OCI-LY7 (cell line): Measurements from ENCODE around the gene SHMT2. TPM values are rescaled to one million over a fixed set of nuclear protein-coding genes. Genes with fewer than 3 reads are reported as not detected.

Experiments
- BruUV-seq: library from RNA; stranded (reverse); fragments of 400-500 nt; replicated peaks from 2 replicates; lab custom pipeline; 2021; lab: Mats Ljungman, UMichigan
- CTCF ChIA-PET: fragments of 300-600 bp; sonication (Branson Sonifier 250); formaldehyde crosslinking; loops from one replicate; lab custom pipeline; 2022; ENCODE audit warnings: antibody characterized with exemption; ENCODE audit not compliant: unreplicated experiment; lab: Charles Lee
- POLR2A ChIA-PET: fragments of 300-600 bp; sonication (Branson Sonifier 250); formaldehyde crosslinking; loops from one replicate; lab custom pipeline; 2022; ENCODE audit warnings: antibody characterized with exemption; lab: Charles Lee
- DNase-seq: peaks from one replicate; pipeline ENCODE4 v3.0.0-alpha.2; 2015; ENCODE audit warnings: low spot score
- H2AFZ ChIP-seq: fragments of 200-600 bp; sonication (generic), shearing (Covaris generic); 2 replicates; pipeline ENCODE4 v1.6.1; 2014; ENCODE audit warnings: mild to moderate bottlenecking, antibody characterized with exemption, low read length, moderate library complexity
- H3K27ac ChIP-seq: fragments of 200-600 bp; sonication (generic); 2 replicates; pipeline ENCODE4 v1.5.1; 2014; ENCODE audit warnings: mixed run types, low read depth, mild to moderate bottlenecking, moderate library complexity, low read length, inconsistent platforms; ENCODE audit not compliant: poor library complexity, severe bottlenecking
- H3K36me3 ChIP-seq: fragments of 200-600 bp; sonication (generic); 2 replicates; pipeline ENCODE4 v1.6.1; 2014; ENCODE audit warnings: mild to moderate bottlenecking, antibody characterized with exemption, low read length, moderate library complexity, mixed read lengths; ENCODE audit not compliant: insufficient read depth
- H3K4me1 ChIP-seq: fragments of 200-600 bp; sonication (generic); 2 replicates; pipeline ENCODE4 v1.5.1; 2014; ENCODE audit warnings: mild to moderate bottlenecking, low read length; ENCODE audit not compliant: insufficient read depth, poor library complexity, severe bottlenecking
- H3K4me2 ChIP-seq: fragments of 200-600 bp; sonication (generic); 2 replicates; pipeline ENCODE4 v1.6.1; 2014; ENCODE audit warnings: mild to moderate bottlenecking, low read length
- H3K4me3 ChIP-seq: fragments of 200-600 bp; sonication (generic); 2 replicates; pipeline ENCODE4 v1.5.1; 2014; ENCODE audit warnings: mild to moderate bottlenecking, low read depth, low read length; ENCODE audit not compliant: poor library complexity, severe bottlenecking
- H3K79me2 ChIP-seq: fragments of 200-600 bp; sonication (generic); 2 replicates; pipeline ENCODE4 v1.6.1; 2016; ENCODE audit warnings: low read depth, mild to moderate bottlenecking, low read length, moderate library complexity, mixed read lengths; ENCODE audit not compliant: insufficient read depth
- H3K9me2 ChIP-seq: fragments of 200-600 bp; sonication (generic); 2 replicates; pipeline ENCODE4 v1.6.1; 2016; ENCODE audit warnings: mild to moderate bottlenecking, low read length, mixed read lengths; ENCODE audit not compliant: insufficient read depth
- H3K9me3 ChIP-seq: fragments of 200-600 bp; sonication (generic); 2 replicates; pipeline ENCODE4 v1.6.1; 2014; ENCODE audit warnings: mild to moderate bottlenecking, mixed run types, low read length, mixed read lengths
- H4K20me1 ChIP-seq: fragments of 200-600 bp; sonication (generic); 2 replicates; pipeline ENCODE4 v1.6.1; 2014; ENCODE audit warnings: mild to moderate bottlenecking, antibody characterized with exemption, low read length, moderate library complexity, mixed read lengths; ENCODE audit not compliant: insufficient read depth
- CTCF ChIP-seq: fragments of 200-600 bp; sonication (generic); conservative IDR thresholded peaks from 2 replicates; pipeline ENCODE4 v1.5.1; 2014; ENCODE audit warnings: mild to moderate bottlenecking, antibody characterized with exemption, low read length, moderate library complexity, mixed read lengths
- EZH2phosphoT487 ChIP-seq: fragments of 200-600 bp; sonication (generic); IDR thresholded peaks from 2 replicates; pipeline ENCODE4 v1.6.1; 2018; ENCODE audit warnings: low read depth, borderline replicate concordance, mild to moderate bottlenecking, mixed run types, antibody characterized with exemption, low read length, moderate library complexity, mixed read lengths
- intact Hi-C: fragments of 100-400 bp; cut with micrococcal nuclease; formaldehyde crosslinking; loops from one replicate; pipeline ENCODE4 v1.10.0; 2022; ENCODE audit not compliant: unreplicated experiment
- total RNA-seq, 2 experiments: library from RNA; depleted of rRNA in 1 of 2; stranded (reverse); fragments of >200 nt in 1 of 2; shearing (Covaris generic) in 1 of 2; gene quantifications; 2 replicates each; pipeline ENCODE4 v1.2.3, GENCODE V29; 2014 to 2022

The SHMT2 gene
- total RNA-seq, 2 experiments from 2014 or later = 394 to 415 TPM

- Histone ChIP-seq H3K4me2 (no peak overlapping the region), H3K4me1 (peaks cover 49% of the 10 kb centered on the region), H3K9me2 (no peaks in the 10 kb centered on the region), H2AFZ (no peak overlapping the region), H3K9me3 (no peaks in the 10 kb centered on the region), H3K36me3 (no peaks in the 10 kb centered on the region), H4K20me1 (no peaks in the 10 kb centered on the region), H3K79me2 (no peaks in the 10 kb centered on the region), H3K27ac (no peak overlapping the region), H3K4me3 (no peak overlapping the region)
- no TSS peak for BruUV-seq
- CTCF ChIA-PET = interaction anchor here (0.6 kb wide), 1 partner anchor 24 kb away, joined by 3 read pairs; no protein-coding TSS in a partner anchor
- DNase-seq = no peak
- POLR2A ChIA-PET = interaction anchor here (1.0 kb wide), 1 partner anchor 9 kb away, joined by 3 read pairs; the partner anchor contains the start of gene SHMT2
- intact Hi-C loops = no loop called here
- TF ChIP-seq CTCF (no peak), EZH2phosphoT487 (no peak)
These were observed 9.3 kb upstream of the SHMT2 start for GRCh38 chr12:57219993-57220754.

GRCh38 chr12:57220770-57221168, 8.7 kb upstream of the SHMT2 start:
- peaks cover 49% of the 10 kb centered on the region for H3K4me1 ChIP-seq
- ChIA-PET CTCF (no interaction called here), POLR2A (no interaction called here)
- no peak for TF ChIP-seq EZH2phosphoT487
- no peak for TF ChIP-seq CTCF
- H3K79me2 ChIP-seq = no peaks in the 10 kb centered on the region
- DNase-seq = no peak
- H3K4me2 ChIP-seq = no peak overlapping the region
- no peak overlapping the region for H2AFZ ChIP-seq
- H3K9me2 ChIP-seq = no peaks in the 10 kb centered on the region
- no peak overlapping the region for H3K4me3 ChIP-seq
- H3K36me3 ChIP-seq = no peaks in the 10 kb centered on the region
- H4K20me1 ChIP-seq = no peaks in the 10 kb centered on the region
- intact Hi-C loops = no loop called here
- BruUV-seq = no TSS peak
- no peaks in the 10 kb centered on the region for H3K9me3 ChIP-seq
- H3K27ac ChIP-seq = no peak overlapping the region
